Stimulated activated CD8-positive, alpha-beta memory T cell treated with anti-CD3 and anti-CD28 coated beads, Interleukin-15, amount 100 ng/mL, for 24 hours (primary cell): Measurements from ENCODE around the gene RPL27A.

Experiments used
- DNase-seq: peaks from one replicate; pipeline ENCODE4 v3.0.0-alpha.2; 2020; ENCODE audit warnings: low read depth

The RPL27A gene

GRCh38 chr11:8701891-8702597 lies 19.5 kb downstream of the RPL27A start:
- DNase-seq: no peak

GRCh38 chr11:8702598-8702915 lies 20.0 kb downstream of the RPL27A start:
- DNase-seq: no peak

- DNase-seq: no peak
Measured at GRCh38 chr11:8704136-8704535, 21.5 kb downstream of the RPL27A start.

- no peak for DNase-seq
Measured at GRCh38 chr11:8705146-8705545, 22.6 kb downstream of the RPL27A start.

- DNase-seq: no peak
Measured at GRCh38 chr11:8706673-8707432, 24.3 kb downstream of the RPL27A start.

GRCh38 chr11:8707541-8708191 lies 25.1 kb downstream of the RPL27A start:
- no peak for DNase-seq

- DNase-seq: no peak
Measured at GRCh38 chr11:8709002-8709672, 26.5 kb downstream of the RPL27A start.

GRCh38 chr11:8709777-8710176 lies 27.2 kb downstream of the RPL27A start:
- no peak for DNase-seq

GRCh38 chr11:8711895-8712442 lies 29.4 kb downstream of the RPL27A start:
- DNase-seq: no peak

- no peak for DNase-seq
Measured at GRCh38 chr11:8712506-8712905, 29.9 kb downstream of the RPL27A start.

GRCh38 chr11:8713760-8714454 lies 31.3 kb downstream of the RPL27A start:
- no peak for DNase-seq

- no peak for DNase-seq
Measured at GRCh38 chr11:8714622-8715225, 32.1 kb downstream of the RPL27A start.

- no peak for DNase-seq
Measured at GRCh38 chr11:8715501-8715900, 32.9 kb downstream of the RPL27A start.

GRCh38 chr11:8717544-8717875 lies 34.9 kb downstream of the RPL27A start:
- no peak for DNase-seq

- DNase-seq: no peak
Measured at GRCh38 chr11:8717876-8718753, 35.5 kb downstream of the RPL27A start.

- DNase-seq: no peak
Measured at GRCh38 chr11:8719211-8719649, 36.6 kb downstream of the RPL27A start.

GRCh38 chr11:8719721-8720120 lies 37.1 kb downstream of the RPL27A start:
- DNase-seq: no peak

GRCh38 chr11:8720352-8720751 lies 37.8 kb downstream of the RPL27A start:
- DNase-seq: no peak

- DNase-seq: no peak
Measured at GRCh38 chr11:8720868-8721608, 38.4 kb downstream of the RPL27A start.
